Activated naive CD8-positive, alpha-beta T cell (primary cell): ENCODE results near the gene RIPOR2.
"Not testable (repeated sequence)": the region's sequence is repeated elsewhere in the genome, so short reads cannot be mapped to it uniquely, and the experiment has no call there.

ENCODE experiments used
- H3K27ac Mint-ChIP-seq: one replicate; pipeline ENCODE4 v1.8.0; 2021; ENCODE audit warnings: mixed read lengths
- H3K27me3 Mint-ChIP-seq: one replicate; pipeline ENCODE4 v1.8.0; 2021; ENCODE audit warnings: mixed read lengths
- H3K36me3 Mint-ChIP-seq: one replicate; pipeline ENCODE4 v1.8.0; 2021; ENCODE audit warnings: mixed read lengths
- H3K4me1 Mint-ChIP-seq: one replicate; pipeline ENCODE4 v1.8.0; 2021; ENCODE audit warnings: low read depth, mixed read lengths
- H3K4me3 Mint-ChIP-seq: one replicate; pipeline ENCODE4 v1.8.0; 2021; ENCODE audit warnings: mild to moderate bottlenecking, mixed read lengths
- H3K9me3 Mint-ChIP-seq: one replicate; pipeline ENCODE4 v1.8.0; 2021; ENCODE audit warnings: low read depth, mixed read lengths

Gene RIPOR2

GRCh38 chr6:24764833-24765828 lies 170.6 kb downstream of the RIPOR2 start:
- not testable (repeated sequence) for H3K4me3 Mint-ChIP-seq, H3K27ac Mint-ChIP-seq, H3K27me3 Mint-ChIP-seq, H3K9me3 Mint-ChIP-seq, H3K4me1 Mint-ChIP-seq, H3K36me3 Mint-ChIP-seq

DNA sequence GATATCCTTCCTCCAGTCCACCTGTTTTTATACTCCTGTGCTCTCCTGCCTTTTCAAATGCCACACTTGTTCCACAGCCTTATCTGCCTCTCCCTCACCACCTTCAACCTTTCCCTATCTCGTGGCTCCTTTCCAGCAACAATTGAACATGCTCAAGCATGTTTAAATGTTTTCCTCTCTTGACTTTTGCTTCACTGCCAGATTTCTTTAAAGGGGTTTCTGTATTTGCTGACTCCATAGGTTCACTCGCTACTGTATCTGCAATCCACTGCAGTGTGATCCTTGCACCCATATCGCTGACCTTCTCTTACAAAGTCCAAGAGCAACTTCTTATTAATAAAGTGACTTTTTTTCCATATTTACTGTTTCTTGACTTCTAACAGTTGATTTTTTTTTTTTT lies 172.2 kb downstream of the RIPOR2 start:
- Mint-ChIP-seq H3K36me3 (no peaks in the 10 kb centered on the region), H3K27ac (no peak overlapping the region), H3K9me3 (no peaks in the 10 kb centered on the region)

DNA sequence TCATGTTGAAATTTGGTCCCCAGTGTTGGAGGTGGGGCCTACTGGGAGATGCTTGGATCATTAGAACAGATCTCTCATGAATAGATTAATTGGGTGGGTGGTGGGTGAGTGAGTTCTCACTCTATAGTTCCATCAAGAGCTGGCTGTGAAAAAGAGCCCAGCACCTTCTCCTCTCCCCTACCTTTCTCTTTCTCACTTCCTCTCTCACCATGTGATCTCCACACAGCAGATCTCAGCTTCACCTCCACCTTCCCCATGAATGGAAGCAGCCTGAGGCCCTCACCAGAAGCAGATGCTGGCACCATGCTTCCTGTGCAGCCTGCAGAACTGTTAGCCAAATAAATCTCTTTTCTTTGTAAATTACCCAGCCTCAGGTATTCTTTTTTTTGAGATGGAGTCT lies 173.9 kb downstream of the RIPOR2 start:
- Mint-ChIP-seq H3K27ac (no peak overlapping the region), H3K4me3 (no peak overlapping the region)

More for the DNA sequence above, 172.2 kb downstream of the RIPOR2 start:
- H3K4me3 Mint-ChIP-seq = no peak overlapping the region
- H3K4me1 Mint-ChIP-seq = peaks cover 3% of the 10 kb centered on the region
- H3K27me3 Mint-ChIP-seq = no peaks in the 10 kb centered on the region

DNA sequence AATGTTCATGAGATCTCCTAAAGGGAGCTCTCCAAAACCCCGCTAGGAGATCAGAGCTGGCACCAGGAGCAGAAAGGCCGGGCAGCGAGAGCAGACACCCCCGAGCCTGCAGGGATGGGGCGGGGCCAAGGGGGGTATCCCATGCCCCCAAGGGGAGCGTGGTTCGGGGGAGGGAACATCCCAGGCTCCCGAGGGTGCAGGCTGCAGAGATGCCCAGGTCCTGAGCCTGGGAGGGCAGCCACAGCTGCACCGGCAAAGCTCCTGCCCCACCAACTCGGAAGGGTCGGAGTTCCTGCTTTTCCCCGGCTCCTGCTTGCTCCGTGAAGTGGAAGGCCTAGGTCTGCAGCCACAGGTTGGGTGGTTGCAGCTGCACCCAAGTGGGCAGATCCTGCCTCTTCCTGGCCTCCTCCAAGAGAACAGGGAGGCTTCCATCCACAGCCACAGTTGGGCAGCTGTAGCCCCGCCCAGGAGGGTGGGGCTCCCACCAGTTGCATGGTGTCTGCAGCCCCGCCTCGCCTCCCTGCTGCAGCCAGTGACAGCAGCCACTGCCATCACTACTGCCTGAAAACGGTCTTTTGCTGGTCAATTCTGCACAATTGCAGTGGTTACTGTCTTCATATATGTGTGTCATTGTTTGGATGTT lies 174.4 kb downstream of the RIPOR2 start:
- no peak overlapping the region for H3K4me3 Mint-ChIP-seq
- no peak overlapping the region for H3K27ac Mint-ChIP-seq
- H3K27me3 Mint-ChIP-seq = no peaks in the 10 kb centered on the region
- peaks cover 3% of the 10 kb centered on the region for H3K4me1 Mint-ChIP-seq
- H3K9me3 Mint-ChIP-seq = no peaks in the 10 kb centered on the region
- H3K36me3 Mint-ChIP-seq = no peaks in the 10 kb centered on the region

More for the DNA sequence above, 173.9 kb downstream of the RIPOR2 start:
- Mint-ChIP-seq H3K36me3 (no peaks in the 10 kb centered on the region), H3K27me3 (no peaks in the 10 kb centered on the region), H3K9me3 (no peaks in the 10 kb centered on the region), H3K4me1 (peaks cover 3% of the 10 kb centered on the region)

GRCh38 chr6:24760210-24760609 lies 175.6 kb downstream of the RIPOR2 start:
- Mint-ChIP-seq H3K4me3 (no peak overlapping the region), H3K36me3 (no peaks in the 10 kb centered on the region), H3K27ac (no peak overlapping the region), H3K9me3 (no peaks in the 10 kb centered on the region), H3K4me1 (peaks cover 2% of the 10 kb centered on the region), H3K27me3 (no peaks in the 10 kb centered on the region)

DNA sequence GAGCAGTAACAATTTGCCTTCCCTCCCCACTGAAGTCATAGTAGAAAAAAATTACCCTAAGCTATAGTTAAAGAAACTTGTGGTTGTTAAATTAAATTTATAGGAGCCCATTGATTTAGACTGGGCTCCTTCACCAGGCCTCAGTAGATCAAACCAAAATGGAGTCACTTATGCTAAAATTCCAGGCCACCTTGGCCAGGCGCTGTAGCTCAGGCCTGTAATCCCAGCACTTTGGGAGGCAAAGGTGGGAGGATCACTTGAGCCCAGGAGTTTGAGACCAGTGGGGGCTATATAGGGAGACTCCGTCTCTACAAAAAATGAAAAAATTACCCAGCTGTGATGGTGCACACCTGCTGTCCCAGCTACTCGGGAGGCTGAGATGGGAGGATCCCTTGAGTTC lies 176.0 kb downstream of the RIPOR2 start:
- no peaks in the 10 kb centered on the region for H3K4me1 Mint-ChIP-seq
- H3K27me3 Mint-ChIP-seq = no peaks in the 10 kb centered on the region
- no peak overlapping the region for H3K4me3 Mint-ChIP-seq
- H3K36me3 Mint-ChIP-seq = no peaks in the 10 kb centered on the region
- H3K9me3 Mint-ChIP-seq = no peaks in the 10 kb centered on the region
- H3K27ac Mint-ChIP-seq = no peak overlapping the region

DNA sequence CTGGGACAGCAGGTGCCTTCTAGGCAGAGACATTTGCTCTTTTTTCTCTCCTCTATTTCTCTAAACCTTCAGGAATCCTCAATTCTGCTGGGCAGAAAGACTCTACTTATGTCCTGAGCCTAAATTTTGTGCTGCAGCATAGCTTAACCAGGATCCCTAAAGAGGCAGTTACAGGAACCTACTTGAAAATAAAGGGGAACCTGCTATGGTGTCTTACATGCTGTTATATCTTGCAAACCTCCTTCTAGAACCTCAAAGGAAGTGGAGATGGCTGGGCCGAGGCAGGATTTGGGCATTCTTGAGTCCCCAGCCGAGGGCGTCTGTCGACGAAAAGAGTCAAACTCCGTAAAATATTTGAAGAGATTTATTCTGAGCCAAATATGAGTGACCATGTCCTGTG lies 178.1 kb downstream of the RIPOR2 start:
- no peaks in the 10 kb centered on the region for H3K4me1 Mint-ChIP-seq
- H3K4me3 Mint-ChIP-seq = no peak overlapping the region
- peaks cover 8% of the 10 kb centered on the region for H3K9me3 Mint-ChIP-seq
- no peaks in the 10 kb centered on the region for H3K27me3 Mint-ChIP-seq
- H3K27ac Mint-ChIP-seq = no peak overlapping the region
- H3K36me3 Mint-ChIP-seq = peaks cover 3% of the 10 kb centered on the region

DNA sequence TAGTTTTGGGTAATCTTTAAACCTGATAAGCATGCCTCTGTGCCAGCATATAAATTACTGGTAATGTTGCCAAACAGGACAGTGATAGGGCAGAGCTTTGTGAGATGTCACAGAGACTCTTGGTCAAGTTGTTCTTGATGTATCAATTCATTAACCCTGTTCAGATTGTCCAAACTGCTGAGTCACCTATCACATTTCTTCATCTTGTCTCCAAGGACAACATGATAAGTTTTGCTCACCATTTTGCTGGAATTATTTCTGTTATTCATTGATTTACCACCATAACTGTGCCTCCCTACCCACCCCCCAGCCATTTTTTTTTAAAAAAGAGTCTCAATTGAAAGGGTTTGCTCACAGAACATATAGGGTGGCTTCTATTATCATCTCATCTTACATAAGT lies 180.5 kb downstream of the RIPOR2 start:
- Mint-ChIP-seq H3K4me3 (no peak overlapping the region), H3K36me3 (peaks cover 3% of the 10 kb centered on the region), H3K27ac (no peak overlapping the region), H3K27me3 (no peaks in the 10 kb centered on the region), H3K9me3 (peaks cover 8% of the 10 kb centered on the region), H3K4me1 (no peaks in the 10 kb centered on the region)

- not testable (repeated sequence) for H3K4me1 Mint-ChIP-seq, H3K4me3 Mint-ChIP-seq, H3K9me3 Mint-ChIP-seq, H3K27me3 Mint-ChIP-seq, H3K36me3 Mint-ChIP-seq, H3K27ac Mint-ChIP-seq
Measured at GRCh38 chr6:24754378-24754777, 181.4 kb downstream of the RIPOR2 start.
